ENCODE data around the gene ADARB2.

DNA sequence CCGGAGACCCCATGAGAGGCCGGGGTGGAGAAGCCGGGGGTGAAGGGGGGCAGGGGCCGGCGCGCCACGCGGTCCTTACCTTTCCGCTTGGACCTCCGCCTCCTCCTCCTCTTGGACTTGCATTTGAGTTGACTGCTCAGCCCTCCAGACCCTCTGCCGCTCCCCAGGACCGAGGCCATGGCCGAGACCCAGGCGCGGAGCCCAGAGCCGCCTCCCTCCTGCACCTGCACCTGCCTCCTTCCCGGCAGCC lies 428 bp downstream of the ADARB2 start:
- TF ChIP-seq RAD21 (IDR thresholded peaks at IDR 0.05) = no peak
- TF ChIP-seq, protein P1, sequence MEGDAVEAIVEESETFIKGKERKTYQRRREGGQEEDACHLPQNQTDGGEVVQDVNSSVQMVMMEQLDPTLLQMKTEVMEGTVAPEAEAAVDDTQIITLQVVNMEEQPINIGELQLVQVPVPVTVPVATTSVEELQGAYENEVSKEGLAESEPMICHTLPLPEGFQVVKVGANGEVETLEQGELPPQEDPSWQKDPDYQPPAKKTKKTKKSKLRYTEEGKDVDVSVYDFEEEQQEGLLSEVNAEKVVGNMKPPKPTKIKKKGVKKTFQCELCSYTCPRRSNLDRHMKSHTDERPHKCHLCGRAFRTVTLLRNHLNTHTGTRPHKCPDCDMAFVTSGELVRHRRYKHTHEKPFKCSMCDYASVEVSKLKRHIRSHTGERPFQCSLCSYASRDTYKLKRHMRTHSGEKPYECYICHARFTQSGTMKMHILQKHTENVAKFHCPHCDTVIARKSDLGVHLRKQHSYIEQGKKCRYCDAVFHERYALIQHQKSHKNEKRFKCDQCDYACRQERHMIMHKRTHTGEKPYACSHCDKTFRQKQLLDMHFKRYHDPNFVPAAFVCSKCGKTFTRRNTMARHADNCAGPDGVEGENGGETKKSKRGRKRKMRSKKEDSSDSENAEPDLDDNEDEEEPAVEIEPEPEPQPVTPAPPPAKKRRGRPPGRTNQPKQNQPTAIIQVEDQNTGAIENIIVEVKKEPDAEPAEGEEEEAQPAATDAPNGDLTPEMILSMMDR (IDR thresholded peaks at IDR 0.05; ENCODE audit: low read depth, low read length, missing input control) = no peak
- TF ChIP-seq TAF1 (conservative IDR thresholded peaks at IDR 0.05) = no peak
